GM06990 (cell line): ENCODE data around the gene ZNF417.
A peak's percentile ranks its signal among the peaks of the same experiment; 100 is the strongest.
"Not testable (repeated sequence)": the region's sequence is repeated elsewhere in the genome, so short reads cannot be mapped to it uniquely, and the experiment has no call there.

Source experiments
- DNase-seq: peaks from one replicate; pipeline ENCODE4 v3.0.0-alpha.2; 2011; ENCODE audit not compliant: insufficient read length; ENCODE audit errors: extremely low read depth
- H3K27me3 ChIP-seq: replicated peaks from 2 replicates; pipeline ENCODE4 v1.6.0; 2011; ENCODE audit warnings: low read length; ENCODE audit not compliant: control insufficient read depth, insufficient read depth
- H3K36me3 ChIP-seq: 2 replicates; pipeline ENCODE4 v1.5.1; 2011; ENCODE audit warnings: low read length; ENCODE audit not compliant: control insufficient read depth, insufficient read depth
- H3K4me3 ChIP-seq: replicated peaks from 2 replicates; pipeline ENCODE4 v1.5.1; 2011; ENCODE audit warnings: low read depth, mild to moderate bottlenecking, control low read depth, low read length
- CTCF ChIP-seq: IDR thresholded peaks from 2 replicates; pipeline ENCODE4 v1.5.1; 2011; ENCODE audit warnings: low read length, control low read depth, mild to moderate bottlenecking, inconsistent platforms; ENCODE audit not compliant: insufficient read depth, poor library complexity, severe bottlenecking

The ZNF417 gene

DNA sequence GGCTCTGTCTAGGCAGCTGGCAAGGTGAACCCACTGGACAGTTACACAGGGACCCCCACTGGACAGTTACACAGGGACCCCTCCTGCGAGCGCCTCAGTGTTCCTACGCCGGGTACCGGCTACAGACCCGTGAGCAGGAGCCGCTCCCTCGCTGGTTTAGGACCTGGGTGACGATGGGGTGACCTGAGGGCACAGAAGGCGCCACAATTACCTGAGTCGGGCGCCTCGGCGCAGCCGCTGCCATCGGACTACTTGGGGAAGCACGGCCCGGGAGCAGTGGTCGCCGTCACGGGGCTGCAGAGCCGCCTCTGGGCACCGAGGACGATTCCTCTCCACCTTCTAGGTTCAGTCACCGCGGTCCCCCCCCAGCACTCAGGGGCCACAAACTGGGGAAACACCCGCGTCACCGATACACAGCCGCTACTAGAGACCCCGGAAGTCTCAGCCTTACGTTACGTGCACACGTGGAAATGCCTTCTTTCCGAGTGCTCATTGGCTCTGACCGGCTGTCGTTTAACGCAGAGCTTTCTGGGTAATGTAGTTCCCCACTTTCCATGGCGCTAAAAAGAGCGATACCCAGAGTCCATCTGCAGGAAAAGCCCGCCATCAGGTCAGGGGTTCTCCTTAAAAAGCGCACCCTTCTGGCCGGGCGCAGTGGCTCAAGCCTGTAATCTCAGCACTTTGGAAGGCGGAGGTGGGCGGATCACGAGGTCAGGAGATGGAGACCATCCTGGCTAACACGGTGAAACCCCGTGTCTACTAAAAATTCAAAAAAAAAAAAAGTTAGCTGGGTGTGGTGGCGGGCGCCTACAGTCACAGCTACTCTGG, at the start of gene ZNF417:
TSS of gene ZNF417 (minus strand) at position 425 of the 828 bp plus-strand sequence. CDS start at position 244, 181 bp downstream.
- peak within 1 kb of the TSS; percentile 92 for H3K4me3 ChIP-seq
- H3K36me3 ChIP-seq, H3K27me3 ChIP-seq: not testable (repeated sequence)
- peak; percentile 33 for TF ChIP-seq CTCF
- DNase-seq: peak; percentile 85

DNA sequence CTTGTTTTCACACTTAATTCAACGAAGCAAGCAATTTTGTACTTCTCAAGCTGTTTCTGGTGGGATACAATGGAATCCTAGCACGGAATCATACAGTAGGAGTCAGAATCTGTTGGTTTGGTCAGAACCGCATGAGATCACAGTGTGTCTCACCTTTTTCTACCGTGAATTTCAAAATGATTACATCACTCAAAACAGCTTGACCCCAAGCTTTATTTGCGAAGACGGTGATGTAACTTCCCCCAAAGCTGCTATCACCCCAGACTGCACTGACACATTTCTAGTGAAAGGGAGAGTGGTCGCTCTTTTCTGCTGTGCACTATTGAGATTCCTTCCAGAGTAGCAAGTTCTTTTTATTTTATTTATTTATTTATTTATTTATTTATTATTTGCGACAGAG, 48.4 kb upstream of the ZNF417 start:
- Histone ChIP-seq H3K36me3 (no peaks in the 10 kb centered on the region), H3K27me3 (no peaks in the 10 kb centered on the region), H3K4me3 (no peak overlapping the region)
- no peak for DNase-seq
- TF ChIP-seq CTCF: no peak

DNA sequence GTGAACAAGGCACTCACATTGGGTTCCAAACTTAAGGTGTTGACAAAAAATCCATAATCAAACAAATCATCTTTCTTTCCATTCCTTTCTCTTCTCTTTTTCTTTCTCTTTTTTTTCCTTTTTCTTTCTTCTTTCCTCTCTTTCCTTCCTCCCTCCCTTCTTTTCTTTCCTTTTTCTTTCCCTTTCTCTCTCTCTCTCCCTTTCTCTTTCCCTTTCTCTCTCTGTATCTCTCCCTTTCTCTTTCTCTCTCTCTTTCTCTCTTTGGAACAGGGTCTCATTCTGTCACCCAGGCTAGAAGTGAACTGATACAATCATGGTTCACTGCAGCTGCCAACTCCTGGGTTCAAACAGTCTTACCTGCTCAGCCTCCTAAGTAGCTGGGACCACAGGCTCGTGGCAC, 45.4 kb upstream of the ZNF417 start:
- no peaks in the 10 kb centered on the region for H3K27me3 ChIP-seq
- H3K36me3 ChIP-seq: no peaks in the 10 kb centered on the region
- no peak overlapping the region for H3K4me3 ChIP-seq
- DNase-seq: no peak
- TF ChIP-seq CTCF: no peak

- no peak overlapping the region for H3K4me3 ChIP-seq
- H3K36me3 ChIP-seq: no peaks in the 10 kb centered on the region
- DNase-seq: no peak
- no peak for TF ChIP-seq CTCF
- H3K27me3 ChIP-seq: no peaks in the 10 kb centered on the region
Measured at GRCh38 chr19:57954996-57955395, 38.6 kb upstream of the ZNF417 start.

- no peaks in the 10 kb centered on the region for H3K36me3 ChIP-seq
- H3K27me3 ChIP-seq: no peaks in the 10 kb centered on the region
- DNase-seq: no peak
- no peak overlapping the region for H3K4me3 ChIP-seq
- no peak for TF ChIP-seq CTCF
Measured at GRCh38 chr19:57949702-57950101, 33.3 kb upstream of the ZNF417 start.
